GM21717 (cell line): ENCODE data around the gene ATP12A.

Source experiments
- ATAC-seq: cut with Tn5 transposase; IDR thresholded peaks from one replicate; pipeline ENCODE4 v1.9.1; 2021; ENCODE audit warnings: mild to moderate bottlenecking, moderate library complexity; ENCODE audit not compliant: unreplicated experiment

The ATP12A gene

GRCh38 chr13:24724714-24725113, 44.5 kb downstream of the ATP12A start:
- no peak for ATAC-seq

GRCh38 chr13:24725379-24725778, 45.2 kb downstream of the ATP12A start:
- ATAC-seq, result no peak

GRCh38 chr13:24727731-24728601, 47.8 kb downstream of the ATP12A start:
- ATAC-seq, result peak; percentile 58

GRCh38 chr13:24730873-24731567, 50.8 kb downstream of the ATP12A start:
- peak; percentile 65 for ATAC-seq

GRCh38 chr13:24734950-24735349, 54.7 kb downstream of the ATP12A start:
- ATAC-seq, result no peak

GRCh38 chr13:24737042-24737441, 56.8 kb downstream of the ATP12A start:
- ATAC-seq, result no peak

- no peak for ATAC-seq
These were observed 58.2 kb downstream of the ATP12A start for GRCh38 chr13:24738366-24738847.

- no peak for ATAC-seq
These were observed 60.0 kb downstream of the ATP12A start for GRCh38 chr13:24740014-24740890.

- ATAC-seq, result no peak
These were observed 60.9 kb downstream of the ATP12A start for GRCh38 chr13:24741016-24741662.

GRCh38 chr13:24741791-24742190, 61.6 kb downstream of the ATP12A start:
- ATAC-seq, result no peak

GRCh38 chr13:24742294-24742693, 62.1 kb downstream of the ATP12A start:
- ATAC-seq, result no peak

GRCh38 chr13:24742977-24743376, 62.8 kb downstream of the ATP12A start:
- no peak for ATAC-seq

GRCh38 chr13:24744247-24744646, 64.0 kb downstream of the ATP12A start:
- ATAC-seq, result no peak

- ATAC-seq, result no peak
These were observed 65.3 kb downstream of the ATP12A start for GRCh38 chr13:24745516-24745860.

- ATAC-seq, result no peak
These were observed 65.8 kb downstream of the ATP12A start for GRCh38 chr13:24745861-24746617.

GRCh38 chr13:24746618-24747247, 66.5 kb downstream of the ATP12A start:
- ATAC-seq, result no peak

- no peak for ATAC-seq
These were observed 67.2 kb downstream of the ATP12A start for GRCh38 chr13:24747248-24748060.

GRCh38 chr13:24748061-24748400, 67.8 kb downstream of the ATP12A start:
- no peak for ATAC-seq

GRCh38 chr13:24759197-24759596, 79.0 kb downstream of the ATP12A start:
- no peak for ATAC-seq
